A673 (cell line): Measurements from ENCODE around the gene ATP6V0E1. TPM values are rescaled to one million over a fixed set of nuclear protein-coding genes. Genes with fewer than 3 reads are reported as not detected.
"Not testable (repeated sequence)": the region's sequence is repeated elsewhere in the genome, so short reads cannot be mapped to it uniquely, and the experiment has no call there.

Experiments
- BruUV-seq: library from RNA; stranded (reverse); fragments of 400-500 nt; replicated peaks from 2 replicates; lab custom pipeline; 2021; lab: Mats Ljungman, UMichigan
- CTCF ChIA-PET: fragments of 300-600 bp; sonication (Branson Sonifier 250); formaldehyde crosslinking; loops from one replicate; lab custom pipeline; 2022; ENCODE audit warnings: antibody characterized with exemption; lab: Charles Lee
- POLR2A ChIA-PET: fragments of 300-600 bp; sonication (Branson Sonifier 250); formaldehyde crosslinking; loops from one replicate; lab custom pipeline; 2022; ENCODE audit warnings: antibody characterized with exemption; ENCODE audit not compliant: low non-redundant PET; lab: Charles Lee
- DNase-seq: peaks from one replicate; pipeline ENCODE4 v3.0.0-alpha.2; 2015; ENCODE audit warnings: low spot score
- H3K27ac ChIP-seq: fragments of 200-600 bp; sonication (generic); 2 replicates; pipeline ENCODE4 v1.5.1; 2016; ENCODE audit warnings: mixed run types, low read depth, mild to moderate bottlenecking, mixed read lengths, antibody characterized with exemption, low read length; ENCODE audit not compliant: poor library complexity, severe bottlenecking
- H3K27me3 ChIP-seq: fragments of 200-600 bp; sonication (generic); replicated peaks from 2 replicates; pipeline ENCODE4 v1.6.1; 2017; ENCODE audit warnings: mixed run types, low read depth, mild to moderate bottlenecking, mixed read lengths, antibody characterized with exemption, low read length; ENCODE audit not compliant: insufficient read depth, poor library complexity
- H3K36me3 ChIP-seq: fragments of 200-600 bp; sonication (generic); 2 replicates; pipeline ENCODE4 v1.6.1; 2016; ENCODE audit warnings: mixed run types, mild to moderate bottlenecking, mixed read lengths, antibody characterized with exemption, low read length; ENCODE audit not compliant: insufficient read depth, poor library complexity, severe bottlenecking
- H3K4me1 ChIP-seq: fragments of 200-600 bp; sonication (generic); 2 replicates; pipeline ENCODE4 v1.6.1; 2017; ENCODE audit warnings: mixed run types, mild to moderate bottlenecking, mixed read lengths, antibody characterized with exemption, low read length; ENCODE audit not compliant: insufficient read depth, poor library complexity, severe bottlenecking
- H3K4me3 ChIP-seq: fragments of 200-600 bp; sonication (generic); 2 replicates; pipeline ENCODE4 v1.5.1; 2016; ENCODE audit warnings: low read depth, mixed run types, mild to moderate bottlenecking, mixed read lengths, low read length; ENCODE audit not compliant: poor library complexity, severe bottlenecking
- H3K9me3 ChIP-seq: fragments of 200-600 bp; sonication (generic); 2 replicates; pipeline ENCODE4 v1.6.1; 2016; ENCODE audit warnings: mixed run types, low read depth, mild to moderate bottlenecking, mixed read lengths, antibody characterized with exemption, low read length; ENCODE audit not compliant: poor library complexity, severe bottlenecking
- EZH2 ChIP-seq: fragments of 200-600 bp; sonication (generic); IDR thresholded peaks from 2 replicates; pipeline ENCODE4 v1.6.1; 2017; ENCODE audit warnings: borderline replicate concordance, low read depth, mild to moderate bottlenecking, mixed read lengths, antibody characterized with exemption, low read length; ENCODE audit not compliant: poor library complexity, severe bottlenecking
- intact Hi-C: fragments of 100-400 bp; cut with micrococcal nuclease; formaldehyde crosslinking; loops from one replicate; pipeline ENCODE4 v1.10.0; 2022; ENCODE audit not compliant: unreplicated experiment
- total RNA-seq: library from RNA; stranded (reverse); gene quantifications from 2 replicates; pipeline ENCODE4 v1.2.3, GENCODE V29; 2021
- TF ChIP-seq, protein P1 (sequence below): fragments of 300-800, 200-600 bp; sonication (generic); conservative IDR thresholded peaks from 2 replicates; pipeline ENCODE4 v1.5.1; 2017; ENCODE audit warnings: low read depth, mild to moderate bottlenecking, antibody characterized with exemption, low read length, moderate library complexity, mixed read lengths

Gene ATP6V0E1
- total RNA-seq, 1 experiment from 2014 or later: 148 TPM

DNA sequence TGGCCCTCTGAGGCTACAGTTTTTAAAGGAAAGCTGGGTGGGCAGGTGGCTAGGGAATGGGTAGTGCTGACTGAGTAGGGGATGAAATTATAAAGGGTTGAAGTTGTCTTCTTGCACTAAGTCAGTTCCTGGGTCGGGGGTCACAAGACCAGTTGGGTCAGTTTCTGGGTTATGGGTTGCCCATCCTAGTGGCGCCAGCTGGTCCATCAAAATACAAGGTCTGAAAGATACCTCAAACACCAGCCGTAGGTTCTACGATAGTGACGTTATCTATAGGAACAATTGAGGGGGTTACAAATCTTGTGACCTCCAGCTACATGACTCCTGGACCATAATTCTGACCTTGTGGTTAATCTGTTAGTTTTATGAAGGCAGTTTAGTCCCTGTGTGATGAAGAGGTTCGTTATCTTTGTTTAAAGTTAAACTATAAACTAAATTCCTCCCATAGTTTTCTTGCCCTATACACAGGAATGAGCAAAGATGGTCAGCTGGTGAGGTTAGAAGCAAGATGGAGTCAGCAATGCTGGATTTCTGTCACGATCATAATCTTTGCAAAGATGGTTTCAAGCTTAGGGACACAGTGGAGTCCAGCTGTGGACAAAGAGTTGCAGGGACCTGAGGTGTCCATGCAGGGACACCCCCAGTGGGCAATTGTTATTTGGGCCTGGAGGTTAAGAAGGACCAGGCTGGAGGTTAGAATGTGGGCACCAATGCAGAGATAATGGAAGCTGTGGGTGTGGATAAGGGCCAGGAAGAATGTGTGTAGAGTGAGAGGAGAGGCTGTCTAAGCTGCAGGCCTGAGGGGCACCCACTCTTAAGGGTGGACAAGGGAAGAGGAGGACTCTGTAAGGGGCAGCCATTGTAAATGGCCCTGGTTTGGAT lies 58.6 kb downstream of the ATP6V0E1 start:
- no TSS peak for BruUV-seq
- TF ChIP-seq, protein P1, sequence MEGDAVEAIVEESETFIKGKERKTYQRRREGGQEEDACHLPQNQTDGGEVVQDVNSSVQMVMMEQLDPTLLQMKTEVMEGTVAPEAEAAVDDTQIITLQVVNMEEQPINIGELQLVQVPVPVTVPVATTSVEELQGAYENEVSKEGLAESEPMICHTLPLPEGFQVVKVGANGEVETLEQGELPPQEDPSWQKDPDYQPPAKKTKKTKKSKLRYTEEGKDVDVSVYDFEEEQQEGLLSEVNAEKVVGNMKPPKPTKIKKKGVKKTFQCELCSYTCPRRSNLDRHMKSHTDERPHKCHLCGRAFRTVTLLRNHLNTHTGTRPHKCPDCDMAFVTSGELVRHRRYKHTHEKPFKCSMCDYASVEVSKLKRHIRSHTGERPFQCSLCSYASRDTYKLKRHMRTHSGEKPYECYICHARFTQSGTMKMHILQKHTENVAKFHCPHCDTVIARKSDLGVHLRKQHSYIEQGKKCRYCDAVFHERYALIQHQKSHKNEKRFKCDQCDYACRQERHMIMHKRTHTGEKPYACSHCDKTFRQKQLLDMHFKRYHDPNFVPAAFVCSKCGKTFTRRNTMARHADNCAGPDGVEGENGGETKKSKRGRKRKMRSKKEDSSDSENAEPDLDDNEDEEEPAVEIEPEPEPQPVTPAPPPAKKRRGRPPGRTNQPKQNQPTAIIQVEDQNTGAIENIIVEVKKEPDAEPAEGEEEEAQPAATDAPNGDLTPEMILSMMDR: no peak
- no peak overlapping the region for H3K4me3 ChIP-seq
- POLR2A ChIA-PET: no interaction called here
- DNase-seq: no peak
- no peak overlapping the region for H3K27ac ChIP-seq
- no peaks in the 10 kb centered on the region for H3K27me3 ChIP-seq
- CTCF ChIA-PET: no interaction called here
- intact Hi-C loops: no loop called here
- H3K4me1 ChIP-seq: no peaks in the 10 kb centered on the region
- no peaks in the 10 kb centered on the region for H3K36me3 ChIP-seq
- H3K9me3 ChIP-seq: no peaks in the 10 kb centered on the region

DNA sequence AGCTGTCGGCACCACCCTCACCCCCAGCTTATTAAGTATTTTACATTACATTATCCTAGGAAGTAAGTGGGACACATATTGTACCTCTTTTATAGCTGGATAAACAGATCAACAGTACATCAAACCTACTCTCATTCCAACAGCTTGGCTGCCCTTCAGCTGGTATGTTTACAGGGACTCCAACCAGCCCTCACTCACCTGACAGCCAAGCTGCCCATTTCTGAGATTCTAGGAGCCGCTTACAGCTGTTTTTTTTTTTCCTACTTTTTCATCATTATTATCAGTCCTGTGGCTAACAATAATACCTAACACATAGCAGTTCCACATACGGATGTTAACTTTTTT lies 59.2 kb downstream of the ATP6V0E1 start:
- intact Hi-C loops: no loop called here
- TF ChIP-seq EZH2: no peak
- TF ChIP-seq, protein P1: no peak
- ChIA-PET POLR2A (no interaction called here), CTCF (no interaction called here)
- Histone ChIP-seq H3K9me3 (no peaks in the 10 kb centered on the region), H3K36me3 (no peaks in the 10 kb centered on the region), H3K4me3 (no peak overlapping the region), H3K4me1 (no peaks in the 10 kb centered on the region), H3K27ac (no peak overlapping the region), H3K27me3 (no peaks in the 10 kb centered on the region)
- no TSS peak for BruUV-seq
- no peak for DNase-seq

DNA sequence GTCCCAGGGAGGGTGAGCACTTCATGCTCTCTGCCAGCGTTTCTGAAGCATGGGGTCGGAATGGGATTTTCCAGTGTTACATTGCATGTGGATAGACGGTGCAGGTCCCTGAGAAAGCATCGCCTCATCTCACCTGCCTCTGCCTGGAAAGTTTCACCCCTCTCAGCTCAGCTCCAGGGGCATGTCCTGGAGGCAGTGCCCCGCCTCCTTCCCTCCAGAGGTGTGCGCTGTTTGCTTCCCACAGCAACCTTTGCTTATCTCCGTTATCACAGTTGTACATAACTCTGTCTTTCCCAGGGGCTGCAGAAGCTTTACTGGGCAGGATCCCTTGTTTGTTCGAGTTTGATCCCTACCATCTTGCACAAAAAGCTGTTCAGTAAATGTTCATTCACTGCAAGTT lies 61.9 kb downstream of the ATP6V0E1 start:
- no TSS peak for BruUV-seq
- no peak overlapping the region for H3K4me3 ChIP-seq
- no peak overlapping the region for H3K27ac ChIP-seq
- no peaks in the 10 kb centered on the region for H3K27me3 ChIP-seq
- ChIA-PET POLR2A (no interaction called here), CTCF (no interaction called here)
- no peaks in the 10 kb centered on the region for H3K36me3 ChIP-seq
- intact Hi-C loops: no loop called here
- DNase-seq: no peak
- no peaks in the 10 kb centered on the region for H3K4me1 ChIP-seq
- no peaks in the 10 kb centered on the region for H3K9me3 ChIP-seq
- no peak for TF ChIP-seq EZH2
- TF ChIP-seq, protein P1: no peak

DNA sequence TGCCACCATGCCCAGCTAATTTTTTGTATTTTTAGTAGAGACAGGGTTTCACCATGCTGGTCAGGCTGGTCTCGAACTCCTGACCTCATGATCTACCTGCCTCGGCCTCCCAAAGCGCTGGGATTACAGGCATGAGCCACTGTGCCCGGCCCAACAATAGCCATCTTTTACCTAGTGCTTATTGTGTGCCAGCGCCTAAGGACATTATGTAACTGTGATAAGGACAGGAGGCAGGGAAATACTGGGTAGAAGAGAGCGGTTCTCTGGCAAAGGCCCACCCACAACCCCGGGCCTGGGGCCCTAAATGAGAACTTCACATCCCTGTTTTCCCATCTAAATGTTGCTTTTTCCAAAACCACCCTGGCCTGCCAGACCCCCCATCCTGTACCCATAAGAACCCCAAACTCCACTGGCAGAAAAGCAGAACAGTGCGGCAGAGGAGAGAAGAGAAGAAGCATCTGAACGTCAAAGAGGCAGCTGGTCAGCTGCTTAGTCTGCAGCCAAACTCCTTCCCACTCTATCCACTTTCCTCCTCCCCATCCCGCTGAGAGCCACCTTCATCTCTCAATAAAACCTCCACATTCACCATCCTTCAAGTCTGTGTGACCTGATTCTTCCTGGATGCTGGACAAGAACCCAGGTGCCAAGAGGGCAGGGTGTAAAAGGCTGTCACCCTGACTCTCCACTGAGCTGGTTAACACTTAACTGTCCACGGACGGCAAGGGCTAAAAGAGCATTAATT lies 63.7 kb downstream of the ATP6V0E1 start:
- intact Hi-C loops, BruUV-seq, H3K27me3 ChIP-seq, H3K4me1 ChIP-seq, H3K27ac ChIP-seq, H3K4me3 ChIP-seq, DNase-seq, POLR2A ChIA-PET, CTCF ChIA-PET, H3K36me3 ChIP-seq, H3K9me3 ChIP-seq: not testable (repeated sequence)
